Endodermal cell (in vitro differentiated cells): ENCODE results near the gene PIMREG. TPM values are rescaled to one million over a fixed set of nuclear protein-coding genes. Genes with fewer than 3 reads are reported as not detected.

Source experiments
- DNase-seq: peaks from one replicate; pipeline ENCODE4 v3.0.0-alpha.2; 2017
- H3K27ac ChIP-seq: 2 replicates; pipeline ENCODE4 v1.5.1; 2013; ENCODE audit warnings: mild to moderate bottlenecking, low read depth, low read length, moderate library complexity
- H3K27me3 ChIP-seq: 2 replicates; pipeline ENCODE4 v1.6.1; 2013; ENCODE audit warnings: mild to moderate bottlenecking, low read length, moderate library complexity; ENCODE audit not compliant: insufficient read depth, control insufficient read depth, poor library complexity, severe bottlenecking
- H3K36me3 ChIP-seq: 2 replicates; pipeline ENCODE4 v1.7.0; 2013; ENCODE audit warnings: mild to moderate bottlenecking, low read length, moderate library complexity; ENCODE audit not compliant: control insufficient read depth, insufficient read depth
- H3K4me1 ChIP-seq: one replicate; pipeline ENCODE4 v1.7.0; 2013; ENCODE audit warnings: low read length; ENCODE audit not compliant: control insufficient read depth, insufficient read depth
- H3K4me3 ChIP-seq: 2 replicates; pipeline ENCODE4 v1.5.1; 2013; ENCODE audit warnings: mild to moderate bottlenecking, low read length, moderate library complexity
- H3K9ac ChIP-seq: 2 replicates; pipeline ENCODE4 v1.6.1; 2013; ENCODE audit warnings: mild to moderate bottlenecking, low read length, moderate library complexity; ENCODE audit not compliant: poor library complexity, severe bottlenecking; ENCODE audit errors: extremely low read depth
- H3K9me3 ChIP-seq: 2 replicates; pipeline ENCODE4 v1.6.1; 2013; ENCODE audit warnings: mild to moderate bottlenecking, low read length, moderate library complexity; ENCODE audit not compliant: control insufficient read depth
- H3K27ac Mint-ChIP-seq: 2 replicates; pipeline ENCODE4 v1.8.0; 2020; ENCODE audit warnings: mixed read lengths
- H3K27me3 Mint-ChIP-seq: 2 replicates; pipeline ENCODE4 v1.8.0; 2021; ENCODE audit warnings: mild to moderate bottlenecking, mixed read lengths; ENCODE audit not compliant: insufficient read depth
- H3K36me3 Mint-ChIP-seq: 2 replicates; pipeline ENCODE4 v1.8.0; 2020; ENCODE audit warnings: low read depth, mixed read lengths
- H3K4me1 Mint-ChIP-seq: 2 replicates; pipeline ENCODE4 v1.8.0; 2020; ENCODE audit warnings: mixed read lengths
- H3K4me3 Mint-ChIP-seq: 2 replicates; pipeline ENCODE4 v1.8.0; 2020; ENCODE audit warnings: mild to moderate bottlenecking, moderate library complexity, mixed read lengths
- H3K9me3 Mint-ChIP-seq: 2 replicates; pipeline ENCODE4 v1.8.0; 2020; ENCODE audit warnings: mild to moderate bottlenecking, mixed read lengths
- CTCF ChIP-seq: fragments of 200-600 bp; sonication (generic); conservative IDR thresholded peaks from 2 replicates; pipeline ENCODE4 v1.5.0; 2021; ENCODE audit warnings: antibody characterized with exemption, mild to moderate bottlenecking
- WGBS, 2 experiments: methylation state at CpG; one replicate each; pipeline versions ENCODE4 v1.1.5 to v1.1.7; 2013; ENCODE audit warnings: missing lambda C conversion rate in 2 of 2, mixed read lengths in 1 of 2; ENCODE audit not compliant: insufficient coverage in 1 of 2, insufficient read length in 1 of 2; 5-methylcytosine and 5-hydroxymethylcytosine counted together
- total RNA-seq, 2 donors: library from RNA; stranded (reverse); fragmentation: NEBNext Ultra II Directional in 1 of 2; extraction: Animal tissue kit (Norgen Biotek cat#: 25700) in 1 of 2; gene quantifications; 2 replicates in 1 of 2; 3 replicates in 1 of 2; pipeline ENCODE4 v1.2.1, GENCODE V29; 2021

Gene PIMREG
- total RNA-seq, 2 donors from 2014 or later: 33.4 to 68.7 TPM

DNA sequence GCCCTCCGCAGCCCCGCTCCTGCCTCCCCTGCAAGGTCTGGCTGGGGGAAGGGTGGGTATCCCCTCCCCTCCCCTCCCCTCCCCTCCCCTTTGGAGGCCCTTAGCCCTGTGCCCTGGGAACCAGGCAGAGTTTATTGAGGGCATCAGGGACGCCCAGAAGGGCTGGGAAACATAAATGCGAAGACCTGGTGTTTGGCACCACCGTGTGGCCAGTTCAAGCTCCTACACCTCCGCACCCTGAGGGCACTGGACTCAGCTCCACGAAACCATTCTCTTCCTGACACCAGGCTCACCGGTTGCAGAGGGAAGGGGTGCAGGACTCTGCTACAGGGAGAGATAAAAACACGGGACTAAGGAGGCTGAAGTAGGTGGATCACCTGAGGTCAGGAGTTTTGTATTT is 8.3 kb upstream of the PIMREG start:
- 0 to 19% methylated on average over 2 to 7 of the region's 9 CpGs for WGBS, 2 experiments
- Histone ChIP-seq H3K9ac (no peak overlapping the region), H3K4me1 (no peaks in the 10 kb centered on the region), H3K27me3 (no peaks in the 10 kb centered on the region), H3K36me3 (no peaks in the 10 kb centered on the region), H3K4me3 (no peak overlapping the region), H3K27ac (no peak overlapping the region), H3K9me3 (peaks cover 4% of the 10 kb centered on the region)
- Mint-ChIP-seq H3K36me3 (no peaks in the 10 kb centered on the region), H3K4me3 (no peak overlapping the region), H3K27ac (no peak overlapping the region), H3K27me3 (peaks cover 4% of the 10 kb centered on the region), H3K9me3 (peaks cover 10% of the 10 kb centered on the region), H3K4me1 (peaks cover 22% of the 10 kb centered on the region)
- peak; percentile 88 for TF ChIP-seq CTCF
- DNase-seq: peak; percentile 94

DNA sequence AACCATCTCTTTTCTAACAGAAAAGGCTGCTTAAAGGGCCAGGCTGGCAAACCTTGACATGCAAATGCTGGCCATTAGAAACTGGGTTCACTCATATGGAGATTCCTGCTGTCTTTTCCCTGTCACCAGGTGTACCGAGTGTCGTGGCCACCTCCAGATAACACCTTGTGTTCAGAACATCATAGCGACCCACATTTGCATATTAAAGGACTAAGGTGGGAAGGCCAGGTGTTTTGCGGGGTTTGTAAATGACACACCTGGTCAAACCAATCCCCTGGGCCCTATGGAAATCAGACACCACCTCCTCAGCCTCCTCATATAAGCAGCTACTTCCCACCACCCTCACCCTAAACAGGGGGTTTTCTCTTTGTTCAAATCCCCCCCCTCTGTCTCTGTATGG is 6.8 kb upstream of the PIMREG start:
- H3K4me1 ChIP-seq: no peaks in the 10 kb centered on the region
- H3K4me3 ChIP-seq: no peak overlapping the region
- Mint-ChIP-seq H3K27ac (no peak overlapping the region), H3K4me1 (peaks cover 22% of the 10 kb centered on the region), H3K27me3 (peaks cover 4% of the 10 kb centered on the region), H3K9me3 (peaks cover 5% of the 10 kb centered on the region), H3K36me3 (no peaks in the 10 kb centered on the region), H3K4me3 (no peak overlapping the region)
- H3K27me3 ChIP-seq: no peaks in the 10 kb centered on the region
- no peak for TF ChIP-seq CTCF
- no peaks in the 10 kb centered on the region for H3K9me3 ChIP-seq
- no peaks in the 10 kb centered on the region for H3K36me3 ChIP-seq
- DNase-seq: no peak
- 39% methylated on average over 4 of the region's 4 CpGs; no CpG with 5 or more reads in 1 of the 2 experiments for WGBS, 2 experiments
- H3K9ac ChIP-seq: no peak overlapping the region
- no peak overlapping the region for H3K27ac ChIP-seq

- H3K27me3 Mint-ChIP-seq: peaks cover 4% of the 10 kb centered on the region
- Histone ChIP-seq H3K27me3 (no peaks in the 10 kb centered on the region), H3K4me3 (no peak overlapping the region), H3K9ac (no peak overlapping the region), H3K9me3 (no peaks in the 10 kb centered on the region), H3K4me1 (no peaks in the 10 kb centered on the region), H3K36me3 (no peaks in the 10 kb centered on the region), H3K27ac (no peak overlapping the region)
- H3K27ac Mint-ChIP-seq: no peak overlapping the region
- H3K4me1 Mint-ChIP-seq: peaks cover 22% of the 10 kb centered on the region
- H3K4me3 Mint-ChIP-seq: no peak overlapping the region
- H3K36me3 Mint-ChIP-seq: no peaks in the 10 kb centered on the region
- peaks cover 7% of the 10 kb centered on the region for H3K9me3 Mint-ChIP-seq
- no peak for DNase-seq
- no peak for TF ChIP-seq CTCF
- WGBS, 2 experiments: 92% methylated on average over 2 of the region's 3 CpGs; no CpG with 5 or more reads in 1 of the 2 experiments
Measured at GRCh38 chr17:6437956-6438355, 6.3 kb upstream of the PIMREG start.
